GM18867 (cell line): ENCODE results near the gene INA.

Experiments
- ATAC-seq: cut with Tn5 transposase; IDR thresholded peaks from one replicate; pipeline ENCODE4 v1.9.1; 2021; ENCODE audit warnings: mild to moderate bottlenecking, moderate library complexity; ENCODE audit not compliant: unreplicated experiment

Gene INA

DNA sequence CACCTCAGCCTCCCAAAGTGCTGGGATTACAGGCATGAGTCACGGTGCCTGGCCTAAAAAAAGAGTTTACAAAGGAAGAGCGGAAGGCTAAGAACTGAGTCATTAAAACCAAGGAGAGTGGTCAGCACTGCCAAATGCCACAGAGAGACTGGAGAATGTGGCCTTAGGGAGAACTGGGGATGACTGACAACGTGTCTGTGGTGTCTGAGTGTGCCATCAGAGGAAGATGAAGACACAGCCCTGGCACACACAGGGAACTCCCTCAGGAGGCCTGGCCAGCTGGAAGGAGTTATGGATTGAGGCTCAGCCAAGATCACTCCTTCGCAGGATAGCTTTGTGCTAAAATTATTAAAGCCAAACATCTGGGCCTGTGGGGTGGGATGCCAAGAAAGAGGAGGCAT, 3.9 kb upstream of the INA start:
- no peak for ATAC-seq

DNA sequence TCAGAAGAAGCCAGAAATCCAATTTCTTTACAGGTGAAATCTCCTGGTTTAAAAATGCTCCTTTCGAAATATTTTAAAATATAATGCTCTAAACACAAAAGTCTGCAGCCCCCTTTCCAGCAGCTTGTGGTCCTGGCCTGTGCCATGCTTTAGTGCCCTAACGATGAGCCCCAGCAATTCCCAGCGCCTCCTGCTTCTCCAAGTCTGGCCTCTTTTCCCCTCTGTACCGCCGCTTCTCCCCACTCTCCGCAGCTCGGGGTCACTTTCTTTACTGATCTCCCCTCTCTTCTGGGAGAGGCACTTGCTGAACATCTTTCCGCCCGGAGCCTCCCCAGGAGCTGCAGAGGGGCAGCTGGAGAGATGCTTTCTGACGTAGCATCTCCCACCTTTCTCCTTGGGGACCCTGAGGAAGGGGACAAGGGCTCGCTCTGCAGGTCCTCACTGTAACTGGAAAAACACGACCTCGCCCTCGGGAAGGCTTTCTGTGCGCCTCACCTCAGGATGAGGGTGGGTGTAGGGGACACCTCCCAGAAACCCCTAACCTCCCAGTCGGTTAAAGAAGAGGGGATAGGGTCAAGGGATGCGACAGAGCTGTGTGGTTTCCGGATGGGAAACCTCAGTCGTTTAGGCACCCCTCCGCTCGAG, 565 bp upstream of the INA start:
- ATAC-seq = no peak

DNA sequence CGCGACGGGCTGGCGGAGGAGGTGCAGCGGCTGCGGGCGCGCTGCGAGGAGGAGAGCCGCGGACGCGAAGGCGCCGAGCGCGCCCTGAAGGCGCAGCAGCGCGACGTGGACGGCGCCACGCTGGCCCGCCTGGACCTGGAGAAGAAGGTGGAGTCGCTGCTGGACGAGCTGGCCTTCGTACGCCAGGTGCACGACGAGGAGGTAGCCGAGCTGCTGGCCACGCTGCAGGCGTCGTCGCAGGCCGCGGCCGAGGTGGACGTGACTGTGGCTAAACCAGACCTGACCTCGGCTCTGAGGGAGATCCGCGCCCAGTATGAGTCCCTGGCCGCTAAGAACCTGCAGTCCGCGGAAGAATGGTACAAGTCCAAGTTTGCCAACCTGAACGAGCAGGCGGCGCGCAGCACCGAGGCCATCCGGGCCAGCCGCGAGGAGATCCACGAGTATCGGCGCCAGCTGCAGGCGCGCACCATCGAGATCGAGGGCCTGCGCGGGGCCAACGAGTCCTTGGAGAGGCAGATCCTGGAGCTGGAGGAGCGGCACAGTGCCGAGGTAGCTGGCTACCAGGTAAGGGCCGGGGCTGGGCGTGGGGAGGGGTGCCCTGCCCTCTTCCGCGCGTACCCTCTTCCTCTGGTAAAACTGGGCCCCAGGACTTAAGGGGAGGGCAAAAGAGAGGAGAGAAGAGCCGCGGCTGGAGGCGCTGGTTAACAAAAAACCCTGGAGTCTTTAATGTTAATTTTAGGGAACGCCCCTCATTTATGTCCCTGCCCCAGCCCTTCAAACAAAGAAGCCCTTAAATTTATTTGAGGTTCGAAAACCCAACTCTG, 987 bp downstream of the INA start:
- no peak for ATAC-seq

DNA sequence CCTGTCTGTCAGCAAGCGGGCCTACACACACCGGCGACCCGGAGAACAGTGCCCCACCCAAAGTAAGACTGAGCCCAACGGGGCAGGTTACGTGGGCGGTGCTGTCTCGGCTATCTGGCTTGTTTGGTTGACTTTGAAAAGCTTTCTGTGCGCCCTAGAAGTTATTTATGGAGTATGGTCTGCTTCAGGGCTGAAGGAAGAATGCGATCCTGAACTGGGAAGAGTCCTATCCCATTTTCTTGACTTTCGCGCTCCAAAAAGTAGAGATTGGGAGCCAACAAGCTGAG, 1.5 kb downstream of the INA start:
- no peak for ATAC-seq

DNA sequence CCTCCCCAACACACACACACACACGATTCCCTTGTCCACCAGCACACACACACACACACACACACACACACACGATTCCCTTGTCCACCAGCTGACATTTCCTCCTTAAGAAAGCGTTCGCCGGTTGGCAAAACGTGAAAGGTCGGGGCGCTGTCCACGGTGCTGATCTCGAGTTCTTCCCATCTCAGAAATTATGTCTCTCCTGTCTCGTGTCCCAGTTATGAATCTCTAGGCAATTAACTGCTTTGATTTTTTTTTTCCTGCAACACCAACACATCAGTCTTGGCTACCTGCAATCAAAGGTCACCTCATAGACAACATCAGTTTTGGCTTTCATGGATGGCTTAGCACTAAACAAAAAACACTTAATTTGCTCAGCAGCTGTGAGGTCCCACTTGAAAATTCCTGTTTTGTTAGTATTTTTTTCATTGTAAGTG, 1.9 kb downstream of the INA start:
- no peak for ATAC-seq

DNA sequence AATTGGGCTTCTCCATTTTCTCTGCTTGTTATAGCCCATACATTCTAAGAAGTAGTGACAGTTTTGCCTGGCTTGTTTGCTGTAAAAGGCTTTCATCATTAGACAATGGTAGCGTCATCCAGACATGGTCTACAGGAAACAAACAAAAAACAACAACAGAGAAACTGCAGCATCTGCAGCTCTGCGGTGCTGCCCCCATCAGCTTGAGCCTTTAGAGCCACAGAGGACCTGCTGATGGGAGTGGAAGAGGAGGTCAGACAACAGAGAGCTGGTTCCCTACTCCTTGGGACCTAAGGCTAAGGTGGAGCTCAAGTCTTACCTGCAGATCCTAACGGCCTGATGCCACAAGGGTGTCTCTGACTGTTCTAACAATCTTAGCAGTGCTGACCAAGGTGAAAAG, 3.1 kb downstream of the INA start:
- ATAC-seq = no peak

DNA sequence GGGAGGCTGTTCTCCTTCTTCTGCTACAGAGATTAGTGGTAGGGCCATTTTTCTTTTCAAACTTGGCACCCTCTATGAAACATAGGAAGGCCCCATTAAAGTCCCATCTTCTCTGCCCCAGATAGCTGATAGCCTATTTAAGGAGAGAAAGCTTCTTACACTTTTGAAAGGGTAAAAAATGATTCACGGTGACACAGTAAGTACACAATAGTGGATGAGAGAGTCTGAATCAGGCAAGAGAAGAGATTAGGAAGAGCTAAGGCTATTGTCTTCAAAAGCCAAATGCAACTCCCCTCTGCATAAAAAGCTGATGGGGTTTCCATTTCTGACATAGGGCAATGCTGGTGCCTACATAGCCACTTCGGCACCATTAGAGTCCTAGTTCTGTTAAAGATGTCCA, 3.6 kb downstream of the INA start:
- ATAC-seq = no peak

DNA sequence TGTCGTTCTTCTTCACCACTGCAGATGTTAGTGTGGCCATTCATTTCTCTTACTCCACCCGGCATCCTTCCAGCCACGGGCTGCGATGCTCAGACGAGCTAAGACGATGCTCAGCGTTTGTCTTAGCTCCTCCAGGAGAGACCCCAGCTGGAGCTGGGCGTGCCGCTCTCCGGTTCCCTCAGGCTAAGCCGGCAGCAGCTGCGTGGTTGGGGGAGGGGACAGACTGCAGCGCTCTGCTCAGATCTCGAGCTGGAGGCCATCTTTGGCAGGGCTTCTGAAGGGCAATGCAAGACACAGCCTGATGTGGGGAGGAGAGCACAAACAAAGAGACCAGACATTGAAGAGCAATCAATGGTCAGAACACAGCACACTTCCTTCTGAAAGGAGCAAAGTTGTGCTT, 4.8 kb downstream of the INA start:
- no peak for ATAC-seq

DNA sequence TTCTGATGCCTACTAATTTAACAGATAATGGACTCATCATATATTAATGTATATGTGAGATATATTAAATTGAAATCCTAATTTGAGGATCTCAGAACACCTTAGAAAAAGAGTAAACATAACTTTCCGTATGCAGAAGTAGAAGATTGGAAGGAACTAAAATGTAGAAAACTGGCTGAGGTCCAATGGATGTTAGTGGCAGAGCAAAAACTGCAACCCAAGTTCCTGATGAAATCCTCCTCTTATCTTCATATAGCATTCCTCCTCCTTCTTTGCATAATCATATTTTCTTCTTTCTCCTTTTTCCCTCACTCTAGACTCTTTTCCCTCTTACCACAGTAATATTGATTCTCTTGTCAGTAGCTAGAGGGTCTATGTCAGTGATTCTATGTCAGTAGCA, 6.0 kb downstream of the INA start:
- no peak for ATAC-seq

DNA sequence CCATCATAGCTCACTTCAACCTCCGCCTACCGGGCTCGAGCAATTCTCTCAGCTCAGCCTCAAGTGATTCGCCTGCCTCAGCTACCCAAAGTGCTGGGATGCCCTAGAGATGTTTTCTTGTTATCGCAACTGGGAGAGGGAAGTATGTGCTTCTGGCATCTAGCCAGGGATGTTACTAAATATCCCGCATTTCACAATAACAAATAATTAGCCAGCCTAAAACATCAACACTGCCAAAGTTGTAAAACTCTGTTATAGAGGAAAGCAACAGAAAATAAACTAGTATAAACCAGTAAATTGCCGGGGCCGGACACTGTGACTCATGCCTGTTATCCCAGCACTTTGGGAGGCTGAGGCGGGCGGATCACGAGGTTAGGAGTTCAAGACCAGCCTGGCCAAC, 7.2 kb downstream of the INA start:
- ATAC-seq = no peak

DNA sequence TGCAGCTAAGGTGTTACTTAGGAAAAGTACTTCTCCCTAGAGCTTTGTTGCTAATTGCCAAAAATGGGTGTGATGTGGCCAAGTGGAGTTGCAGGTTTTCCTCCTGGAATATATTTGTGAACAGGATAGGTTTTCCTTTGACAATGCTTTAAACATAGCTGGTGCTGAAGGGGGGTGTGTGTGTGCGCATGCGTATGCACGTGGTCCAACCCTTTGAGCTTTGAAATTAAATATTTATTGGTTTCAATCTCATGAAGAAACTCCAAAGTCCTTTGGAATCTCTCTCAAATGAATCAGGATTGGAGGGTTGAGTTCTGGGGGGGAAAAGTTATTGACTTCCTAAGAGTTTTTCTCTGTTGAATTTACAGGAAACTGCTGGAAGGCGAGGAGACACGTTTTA, 11.1 kb downstream of the INA start:
- ATAC-seq = no peak

DNA sequence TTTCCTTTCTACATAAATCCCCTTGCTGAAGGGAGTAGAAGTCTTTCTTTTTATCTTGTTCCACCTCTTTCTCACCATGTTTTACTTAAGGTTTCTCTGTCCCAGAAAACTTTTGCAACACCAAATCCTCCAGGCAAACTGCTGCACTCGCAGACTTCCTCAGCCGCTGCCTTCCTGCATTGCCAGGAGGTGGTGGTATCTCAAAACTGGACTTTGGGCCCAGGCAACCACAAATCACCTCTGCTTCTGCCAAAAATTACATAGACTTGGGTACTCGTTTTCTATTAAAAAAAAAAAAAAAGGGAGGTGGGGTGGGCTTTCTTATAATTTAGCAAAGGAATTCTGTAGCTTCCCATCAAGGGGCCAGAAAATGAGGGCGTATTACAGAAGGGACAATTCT, 14.7 kb downstream of the INA start:
- no peak for ATAC-seq

DNA sequence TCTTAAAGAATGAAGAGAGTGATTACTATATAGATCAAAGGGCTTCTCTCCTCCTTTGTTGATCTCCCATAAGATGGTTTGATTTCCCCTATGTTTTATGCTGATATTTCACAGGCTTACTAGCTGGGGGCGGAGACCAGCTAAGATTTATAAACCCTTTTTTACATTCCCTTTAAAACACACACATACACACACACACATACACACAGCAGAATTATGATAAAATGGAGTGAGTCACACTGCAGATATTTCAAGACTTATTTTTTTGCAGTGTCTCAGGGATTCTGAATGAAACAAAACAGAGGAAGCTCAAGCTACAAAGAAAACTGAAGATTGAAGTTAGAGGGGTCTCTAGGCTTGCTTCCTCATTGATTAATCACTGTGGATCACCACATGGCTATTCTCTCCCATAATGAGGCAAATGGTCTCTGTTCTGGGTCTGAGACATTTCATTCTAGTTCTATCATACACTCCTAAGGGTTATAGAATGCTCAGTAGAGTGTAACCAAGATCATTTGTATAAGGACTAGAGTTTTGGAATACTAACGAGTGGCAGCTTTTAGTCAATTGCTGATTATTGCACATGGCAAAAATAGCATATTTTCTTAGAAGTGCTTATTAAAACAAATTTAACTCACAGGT, 18.6 kb downstream of the INA start:
- no peak for ATAC-seq

DNA sequence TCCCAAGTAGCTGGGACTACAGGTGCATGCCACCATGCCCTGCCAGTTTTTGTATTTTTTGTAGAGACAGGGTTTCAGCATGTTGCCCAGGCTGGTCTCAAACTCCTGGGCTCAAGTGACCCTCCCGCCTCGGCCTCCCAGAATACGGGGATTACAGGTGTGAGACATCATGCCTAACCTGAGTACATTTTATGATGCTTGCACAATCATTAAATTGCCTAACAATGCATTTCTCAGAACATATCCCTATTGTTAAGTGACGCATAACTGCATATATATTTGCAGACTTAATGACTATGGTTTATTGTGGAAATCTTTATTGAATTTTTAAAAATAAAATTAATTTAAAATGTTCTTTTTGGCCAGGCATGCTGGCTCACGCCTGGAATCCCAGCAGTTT, 30.7 kb downstream of the INA start:
- no peak for ATAC-seq

DNA sequence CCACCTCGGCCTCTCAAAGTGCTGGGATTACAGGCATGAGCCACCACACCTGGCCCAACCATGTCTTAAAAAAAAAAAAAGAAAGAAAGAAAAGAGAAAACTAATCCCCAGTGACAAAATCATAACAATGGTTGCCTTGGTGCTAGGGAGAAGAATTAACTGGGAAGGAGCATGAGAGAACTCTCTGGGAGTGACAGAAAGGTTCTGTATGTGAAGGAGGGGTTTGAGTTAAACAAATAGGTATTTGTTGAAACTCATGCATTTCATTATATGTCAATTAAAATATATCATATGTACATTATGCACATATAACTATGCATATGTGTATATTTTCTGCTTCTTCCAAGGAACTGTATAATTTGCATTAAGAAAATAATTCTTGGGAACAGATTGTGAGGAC, 33.3 kb downstream of the INA start:
- ATAC-seq = no peak

DNA sequence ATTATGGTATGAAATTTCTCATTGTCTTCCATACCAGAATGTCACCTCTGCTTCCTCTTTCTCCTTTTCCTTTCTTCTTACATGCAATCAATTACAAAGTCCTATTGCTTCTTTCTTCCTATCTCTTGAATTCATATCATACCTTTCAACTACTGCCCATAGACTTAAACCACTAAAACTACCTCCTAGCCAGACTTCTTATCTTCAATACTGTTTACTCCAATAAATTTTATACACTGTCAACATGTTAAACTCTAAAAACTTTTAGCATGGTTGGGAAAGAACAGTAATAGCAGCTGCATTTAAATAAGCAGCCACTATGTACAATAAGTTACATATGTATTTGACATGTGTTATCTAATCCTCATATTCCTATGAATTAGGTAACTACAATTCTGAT, 39.1 kb downstream of the INA start:
- no peak for ATAC-seq

DNA sequence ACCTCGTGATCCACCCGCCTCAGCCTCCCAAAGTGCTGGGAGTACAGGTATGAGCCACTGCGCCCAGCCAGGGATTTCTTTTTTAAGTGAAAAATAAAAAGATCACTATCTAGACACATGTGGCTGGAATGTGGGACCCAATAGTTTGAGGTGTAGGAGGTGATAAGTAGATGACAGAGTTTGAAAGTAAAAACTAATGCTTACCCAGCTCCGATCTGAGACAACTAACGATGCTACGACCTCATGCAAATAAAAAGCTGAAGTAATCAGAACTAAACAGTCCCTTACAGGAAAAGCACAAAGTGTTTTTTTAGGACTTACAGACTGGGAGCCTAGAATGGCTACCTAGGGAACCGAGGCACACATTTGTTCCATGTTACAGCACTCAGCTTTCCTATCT, 51.0 kb downstream of the INA start:
- ATAC-seq = peak; percentile 52

DNA sequence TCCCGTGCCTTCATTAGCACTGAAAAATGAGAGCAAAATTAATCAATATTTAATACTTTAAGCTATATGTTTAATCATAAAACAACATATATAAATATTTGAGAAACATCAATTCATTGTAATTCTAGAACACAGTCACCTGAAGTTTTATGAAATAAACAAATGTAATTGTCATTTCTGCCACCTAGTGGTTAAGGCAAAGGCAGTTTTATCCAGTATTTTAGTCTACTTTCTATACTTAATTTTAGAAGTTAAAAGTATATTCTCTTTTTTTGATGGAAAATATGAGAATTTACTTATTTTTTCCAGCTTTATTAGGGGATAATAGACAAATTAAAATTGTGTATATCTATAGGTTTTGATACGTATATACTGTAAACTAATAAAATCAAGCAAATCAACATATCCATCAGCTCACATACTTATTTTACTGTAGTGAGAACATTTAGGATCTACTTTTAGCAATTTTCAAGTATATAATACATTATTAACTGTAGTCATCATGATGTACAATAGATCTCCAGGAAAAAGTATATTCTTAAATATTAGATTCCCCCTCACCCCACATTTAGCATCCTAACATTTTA, 57.1 kb downstream of the INA start:
- no peak for ATAC-seq

DNA sequence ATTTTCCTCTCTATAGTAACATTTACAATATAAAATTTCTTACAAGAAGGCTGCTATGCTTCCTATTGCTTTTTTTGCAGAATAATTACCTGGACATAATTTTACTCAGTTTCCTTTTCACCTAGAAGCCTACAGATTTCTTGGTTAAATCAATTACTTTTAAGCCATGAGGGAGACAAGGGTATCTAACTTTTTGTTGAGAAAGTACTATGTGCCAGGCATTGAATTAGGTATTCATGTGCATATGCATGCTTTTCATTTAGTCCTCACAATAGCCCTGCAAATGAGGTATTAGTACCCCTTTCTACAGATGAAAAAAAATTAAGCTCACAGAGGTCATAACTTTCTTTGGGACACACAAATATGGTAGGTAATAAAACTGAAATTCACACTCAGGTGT, 57.6 kb downstream of the INA start:
- ATAC-seq = no peak

DNA sequence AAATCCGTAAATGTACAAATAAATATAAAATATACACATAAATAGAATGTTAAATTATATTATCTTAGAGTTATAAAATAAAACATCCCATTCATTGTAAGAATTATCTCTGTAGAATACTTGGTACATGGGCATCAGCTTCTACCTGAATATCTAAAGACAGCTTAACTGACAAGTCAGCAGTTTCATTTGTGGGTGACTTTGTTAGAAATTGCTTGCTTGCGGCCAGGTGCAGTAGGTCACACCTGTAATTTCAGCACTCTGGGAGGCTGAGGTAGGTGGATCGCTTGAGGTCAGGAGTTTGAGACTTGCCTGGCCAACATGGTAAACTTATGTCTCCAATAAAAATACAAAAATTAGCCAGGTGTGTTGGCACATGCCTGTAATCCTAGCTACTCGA, 59.4 kb downstream of the INA start:
- no peak for ATAC-seq
